ENCODE data around the gene ZEB2.

ZEB2 gene

GRCh38 chr2:144512470-144512869 lies 7.4 kb downstream of the ZEB2 start:
- no peak for DNase-seq

- no peak for DNase-seq
Measured at GRCh38 chr2:144511937-144512336, 8.0 kb downstream of the ZEB2 start.

GRCh38 chr2:144511226-144511810 lies 8.6 kb downstream of the ZEB2 start:
- no peak for DNase-seq

GRCh38 chr2:144510294-144510991 lies 9.5 kb downstream of the ZEB2 start:
- no peak for DNase-seq

GRCh38 chr2:144509879-144510221 lies 10.1 kb downstream of the ZEB2 start:
- DNase-seq = no peak

- no peak for DNase-seq
Measured at GRCh38 chr2:144509001-144509878, 10.7 kb downstream of the ZEB2 start.

- no peak for DNase-seq
Measured at GRCh38 chr2:144508172-144508851, 11.6 kb downstream of the ZEB2 start.

- no peak for DNase-seq
Measured at GRCh38 chr2:144507441-144508171, 12.3 kb downstream of the ZEB2 start.

GRCh38 chr2:144505245-144505831 lies 14.6 kb downstream of the ZEB2 start:
- DNase-seq = no peak

- no peak for DNase-seq
Measured at GRCh38 chr2:144504218-144504641, 15.7 kb downstream of the ZEB2 start.

GRCh38 chr2:144503242-144503641 lies 16.7 kb downstream of the ZEB2 start:
- DNase-seq = no peak

- no peak for DNase-seq
Measured at GRCh38 chr2:144502369-144502768, 17.6 kb downstream of the ZEB2 start.

GRCh38 chr2:144501627-144502026 lies 18.3 kb downstream of the ZEB2 start:
- no peak for DNase-seq

GRCh38 chr2:144501118-144501517 lies 18.8 kb downstream of the ZEB2 start:
- no peak for DNase-seq

GRCh38 chr2:144500563-144500962 lies 19.4 kb downstream of the ZEB2 start:
- no peak for DNase-seq

GRCh38 chr2:144498277-144498676 lies 21.6 kb downstream of the ZEB2 start:
- DNase-seq = no peak

- DNase-seq = no peak
Measured at GRCh38 chr2:144496977-144497598, 22.8 kb downstream of the ZEB2 start.

GRCh38 chr2:144496092-144496976 lies 23.6 kb downstream of the ZEB2 start:
- no peak for DNase-seq

- DNase-seq = no peak
Measured at GRCh38 chr2:144495227-144496091, 24.5 kb downstream of the ZEB2 start.

Measured in SW 1271 (cell line).